ENCODE data around the gene UBE2G2.

DNA sequence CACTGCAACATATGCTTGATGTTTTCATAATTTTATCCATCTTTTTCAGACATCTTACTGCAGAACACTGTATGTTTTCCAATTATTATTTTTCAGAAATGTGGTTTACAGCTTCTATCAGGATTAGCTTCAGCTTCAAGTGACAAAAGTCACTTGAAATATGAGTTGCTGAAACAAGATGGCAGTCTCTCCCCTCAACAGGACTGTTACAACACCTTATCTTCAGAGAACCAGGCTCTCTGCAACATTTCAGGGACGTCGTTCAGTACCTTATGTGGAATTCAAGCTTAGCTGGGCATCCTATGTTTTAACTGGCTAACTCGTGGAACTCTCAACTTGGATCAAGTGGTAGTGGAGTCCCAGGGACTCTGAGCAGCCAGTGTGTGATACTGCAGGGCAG, 2.0 kb upstream of the UBE2G2 start:
- TF ChIP-seq RAD21 (IDR thresholded peaks at IDR 0.05) (no peak), RXRA (IDR thresholded peaks at IDR 0.05) (no peak), YY1 (IDR thresholded peaks at IDR 0.05) (no peak), JUND (IDR thresholded peaks at IDR 0.05) (no peak), FOXA2 (IDR thresholded peaks at IDR 0.05) (no peak), EGR1 (IDR thresholded peaks at IDR 0.05; ENCODE audit: low read depth in 2 of 2) (no peak), TAF1 (conservative IDR thresholded peaks at IDR 0.05) (no peak), SP1 (IDR thresholded peaks at IDR 0.05) (no peak)
- TF ChIP-seq, protein P1, sequence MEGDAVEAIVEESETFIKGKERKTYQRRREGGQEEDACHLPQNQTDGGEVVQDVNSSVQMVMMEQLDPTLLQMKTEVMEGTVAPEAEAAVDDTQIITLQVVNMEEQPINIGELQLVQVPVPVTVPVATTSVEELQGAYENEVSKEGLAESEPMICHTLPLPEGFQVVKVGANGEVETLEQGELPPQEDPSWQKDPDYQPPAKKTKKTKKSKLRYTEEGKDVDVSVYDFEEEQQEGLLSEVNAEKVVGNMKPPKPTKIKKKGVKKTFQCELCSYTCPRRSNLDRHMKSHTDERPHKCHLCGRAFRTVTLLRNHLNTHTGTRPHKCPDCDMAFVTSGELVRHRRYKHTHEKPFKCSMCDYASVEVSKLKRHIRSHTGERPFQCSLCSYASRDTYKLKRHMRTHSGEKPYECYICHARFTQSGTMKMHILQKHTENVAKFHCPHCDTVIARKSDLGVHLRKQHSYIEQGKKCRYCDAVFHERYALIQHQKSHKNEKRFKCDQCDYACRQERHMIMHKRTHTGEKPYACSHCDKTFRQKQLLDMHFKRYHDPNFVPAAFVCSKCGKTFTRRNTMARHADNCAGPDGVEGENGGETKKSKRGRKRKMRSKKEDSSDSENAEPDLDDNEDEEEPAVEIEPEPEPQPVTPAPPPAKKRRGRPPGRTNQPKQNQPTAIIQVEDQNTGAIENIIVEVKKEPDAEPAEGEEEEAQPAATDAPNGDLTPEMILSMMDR (IDR thresholded peaks at IDR 0.05; ENCODE audit: low read depth, low read length, missing input control), result no peak
- TF ChIP-seq, protein P2, sequence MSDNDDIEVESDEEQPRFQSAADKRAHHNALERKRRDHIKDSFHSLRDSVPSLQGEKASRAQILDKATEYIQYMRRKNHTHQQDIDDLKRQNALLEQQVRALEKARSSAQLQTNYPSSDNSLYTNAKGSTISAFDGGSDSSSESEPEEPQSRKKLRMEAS (IDR thresholded peaks at IDR 0.05), result no peak
- TF ChIP-seq, protein P3, sequence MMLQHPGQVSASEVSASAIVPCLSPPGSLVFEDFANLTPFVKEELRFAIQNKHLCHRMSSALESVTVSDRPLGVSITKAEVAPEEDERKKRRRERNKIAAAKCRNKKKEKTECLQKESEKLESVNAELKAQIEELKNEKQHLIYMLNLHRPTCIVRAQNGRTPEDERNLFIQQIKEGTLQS (IDR thresholded peaks at IDR 0.05), result no peak
- TF ChIP-seq, protein P4, sequence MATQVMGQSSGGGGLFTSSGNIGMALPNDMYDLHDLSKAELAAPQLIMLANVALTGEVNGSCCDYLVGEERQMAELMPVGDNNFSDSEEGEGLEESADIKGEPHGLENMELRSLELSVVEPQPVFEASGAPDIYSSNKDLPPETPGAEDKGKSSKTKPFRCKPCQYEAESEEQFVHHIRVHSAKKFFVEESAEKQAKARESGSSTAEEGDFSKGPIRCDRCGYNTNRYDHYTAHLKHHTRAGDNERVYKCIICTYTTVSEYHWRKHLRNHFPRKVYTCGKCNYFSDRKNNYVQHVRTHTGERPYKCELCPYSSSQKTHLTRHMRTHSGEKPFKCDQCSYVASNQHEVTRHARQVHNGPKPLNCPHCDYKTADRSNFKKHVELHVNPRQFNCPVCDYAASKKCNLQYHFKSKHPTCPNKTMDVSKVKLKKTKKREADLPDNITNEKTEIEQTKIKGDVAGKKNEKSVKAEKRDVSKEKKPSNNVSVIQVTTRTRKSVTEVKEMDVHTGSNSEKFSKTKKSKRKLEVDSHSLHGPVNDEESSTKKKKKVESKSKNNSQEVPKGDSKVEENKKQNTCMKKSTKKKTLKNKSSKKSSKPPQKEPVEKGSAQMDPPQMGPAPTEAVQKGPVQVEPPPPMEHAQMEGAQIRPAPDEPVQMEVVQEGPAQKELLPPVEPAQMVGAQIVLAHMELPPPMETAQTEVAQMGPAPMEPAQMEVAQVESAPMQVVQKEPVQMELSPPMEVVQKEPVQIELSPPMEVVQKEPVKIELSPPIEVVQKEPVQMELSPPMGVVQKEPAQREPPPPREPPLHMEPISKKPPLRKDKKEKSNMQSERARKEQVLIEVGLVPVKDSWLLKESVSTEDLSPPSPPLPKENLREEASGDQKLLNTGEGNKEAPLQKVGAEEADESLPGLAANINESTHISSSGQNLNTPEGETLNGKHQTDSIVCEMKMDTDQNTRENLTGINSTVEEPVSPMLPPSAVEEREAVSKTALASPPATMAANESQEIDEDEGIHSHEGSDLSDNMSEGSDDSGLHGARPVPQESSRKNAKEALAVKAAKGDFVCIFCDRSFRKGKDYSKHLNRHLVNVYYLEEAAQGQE (IDR thresholded peaks at IDR 0.05), result no peak
- TF ChIP-seq, protein P5, sequence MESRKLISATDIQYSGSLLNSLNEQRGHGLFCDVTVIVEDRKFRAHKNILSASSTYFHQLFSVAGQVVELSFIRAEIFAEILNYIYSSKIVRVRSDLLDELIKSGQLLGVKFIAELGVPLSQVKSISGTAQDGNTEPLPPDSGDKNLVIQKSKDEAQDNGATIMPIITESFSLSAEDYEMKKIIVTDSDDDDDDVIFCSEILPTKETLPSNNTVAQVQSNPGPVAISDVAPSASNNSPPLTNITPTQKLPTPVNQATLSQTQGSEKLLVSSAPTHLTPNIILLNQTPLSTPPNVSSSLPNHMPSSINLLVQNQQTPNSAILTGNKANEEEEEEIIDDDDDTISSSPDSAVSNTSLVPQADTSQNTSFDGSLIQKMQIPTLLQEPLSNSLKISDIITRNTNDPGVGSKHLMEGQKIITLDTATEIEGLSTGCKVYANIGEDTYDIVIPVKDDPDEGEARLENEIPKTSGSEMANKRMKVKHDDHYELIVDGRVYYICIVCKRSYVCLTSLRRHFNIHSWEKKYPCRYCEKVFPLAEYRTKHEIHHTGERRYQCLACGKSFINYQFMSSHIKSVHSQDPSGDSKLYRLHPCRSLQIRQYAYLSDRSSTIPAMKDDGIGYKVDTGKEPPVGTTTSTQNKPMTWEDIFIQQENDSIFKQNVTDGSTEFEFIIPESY (IDR thresholded peaks at IDR 0.05), result no peak
